RWPE2 (cell line): ENCODE results near the gene MMP20.

ENCODE experiments used
- ATAC-seq: fragments of 200-7000 bp; cut with Tn5 transposase; 3 replicates; pipeline ENCODE4 v1.9.1; 2021; ENCODE audit warnings: low read depth
- DNase-seq: peaks from one replicate; pipeline ENCODE4 v3.0.0-alpha.2; 2020; ENCODE audit warnings: low spot score
- H3K27ac ChIP-seq: fragments of 450-650 bp; 2 replicates; pipeline ENCODE4 v1.5.1; 2017; ENCODE audit warnings: mild to moderate bottlenecking; ENCODE audit not compliant: poor library complexity, severe bottlenecking
- H3K27me3 ChIP-seq: fragments of 250-450 bp; sonication (Bioruptor Pico); 2 replicates; pipeline ENCODE4 v1.5.1; 2021; ENCODE audit warnings: mild to moderate bottlenecking, moderate library complexity; ENCODE audit not compliant: insufficient read depth, poor library complexity, severe bottlenecking
- H3K36me3 ChIP-seq: fragments of 250-450 bp; sonication (Bioruptor Pico); 2 replicates; pipeline ENCODE4 v1.5.1; 2020; ENCODE audit warnings: low read depth, mild to moderate bottlenecking, moderate library complexity
- H3K4me1 ChIP-seq: fragments of 250-450 bp; sonication (Bioruptor Pico); 2 replicates; pipeline ENCODE4 v1.5.1; 2021; ENCODE audit warnings: mild to moderate bottlenecking, moderate library complexity; ENCODE audit not compliant: insufficient read depth, poor library complexity, severe bottlenecking
- H3K4me3 ChIP-seq: fragments of 250-450 bp; sonication (Bioruptor Pico); 2 replicates; pipeline ENCODE4 v1.5.1; 2021; ENCODE audit warnings: mild to moderate bottlenecking, moderate library complexity; ENCODE audit not compliant: severe bottlenecking
- H3K9me3 ChIP-seq: fragments of 250-450 bp; sonication (Bioruptor Pico); 2 replicates; pipeline ENCODE4 v1.5.1; 2021; ENCODE audit warnings: mild to moderate bottlenecking, moderate library complexity; ENCODE audit not compliant: severe bottlenecking
- CTCF ChIP-seq: fragments of 450-650 bp; IDR thresholded peaks from one replicate; pipeline ENCODE4 v1.5.1; 2017; ENCODE audit warnings: mild to moderate bottlenecking, moderate library complexity; ENCODE audit not compliant: poor library complexity, severe bottlenecking

The MMP20 gene

GRCh38 chr11:102626676-102627075 lies 1.5 kb upstream of the MMP20 start:
- H3K4me1 ChIP-seq: no peaks in the 10 kb centered on the region
- no peak overlapping the region for H3K4me3 ChIP-seq
- H3K36me3 ChIP-seq: no peaks in the 10 kb centered on the region
- no peak for ATAC-seq
- no peak overlapping the region for H3K27ac ChIP-seq
- H3K9me3 ChIP-seq: no peaks in the 10 kb centered on the region
- H3K27me3 ChIP-seq: no peaks in the 10 kb centered on the region
- no peak for TF ChIP-seq CTCF
- DNase-seq: no peak

GRCh38 chr11:102623998-102624397 lies 1.1 kb downstream of the MMP20 start:
- TF ChIP-seq CTCF: no peak
- ATAC-seq: no peak
- no peak overlapping the region for H3K4me3 ChIP-seq
- H3K36me3 ChIP-seq: no peaks in the 10 kb centered on the region
- H3K27ac ChIP-seq: no peak overlapping the region
- no peaks in the 10 kb centered on the region for H3K27me3 ChIP-seq
- no peaks in the 10 kb centered on the region for H3K4me1 ChIP-seq
- no peak for DNase-seq
- no peaks in the 10 kb centered on the region for H3K9me3 ChIP-seq

- ATAC-seq (no peak), DNase-seq (no peak)
- H3K27ac ChIP-seq: no peak overlapping the region
- no peaks in the 10 kb centered on the region for H3K27me3 ChIP-seq
- TF ChIP-seq CTCF: no peak
- H3K4me1 ChIP-seq: no peaks in the 10 kb centered on the region
- H3K4me3 ChIP-seq: no peak overlapping the region
- no peaks in the 10 kb centered on the region for H3K9me3 ChIP-seq
- no peaks in the 10 kb centered on the region for H3K36me3 ChIP-seq
Measured at GRCh38 chr11:102623128-102623527, 2.0 kb downstream of the MMP20 start.

GRCh38 chr11:102622258-102622657 lies 2.9 kb downstream of the MMP20 start:
- ATAC-seq (no peak), DNase-seq (no peak)
- no peaks in the 10 kb centered on the region for H3K9me3 ChIP-seq
- no peak overlapping the region for H3K27ac ChIP-seq
- TF ChIP-seq CTCF: no peak
- peaks cover 3% of the 10 kb centered on the region for H3K4me1 ChIP-seq
- H3K4me3 ChIP-seq: no peak overlapping the region
- H3K27me3 ChIP-seq: no peaks in the 10 kb centered on the region
- no peaks in the 10 kb centered on the region for H3K36me3 ChIP-seq

- no peak overlapping the region for H3K4me3 ChIP-seq
- H3K36me3 ChIP-seq: no peaks in the 10 kb centered on the region
- no peaks in the 10 kb centered on the region for H3K27me3 ChIP-seq
- TF ChIP-seq CTCF: no peak
- peaks cover 3% of the 10 kb centered on the region for H3K4me1 ChIP-seq
- DNase-seq (no peak), ATAC-seq (no peak; the same call in 2 of the 3 replicates)
- H3K9me3 ChIP-seq: no peaks in the 10 kb centered on the region
- H3K27ac ChIP-seq: no peak overlapping the region
Measured at GRCh38 chr11:102620818-102621561, 4.1 kb downstream of the MMP20 start.
